Measurements from ENCODE around the gene SNAI1.
"Not testable (repeated sequence)": the region's sequence is repeated elsewhere in the genome, so short reads cannot be mapped to it uniquely, and the experiment has no call there.

The SNAI1 gene

GRCh38 chr20:49965781-49966305 lies 16.9 kb upstream of the SNAI1 start:
- Histone ChIP-seq H3K4me1 (ENCODE audit: control insufficient read depth in 1 of 2, insufficient read depth in 2 of 2, low read length in 2 of 2) (peaks cover 0 to 4% of the 10 kb centered on the region in 2 donors), H3K9me3 (ENCODE audit: control insufficient read depth in 1 of 2, low read length in 2 of 2) (no peaks in the 10 kb centered on the region), H3K36me3 (ENCODE audit: control insufficient read depth in 1 of 2, insufficient read depth in 2 of 2, low read length in 2 of 2) (peaks cover 0 to 5% of the 10 kb centered on the region in 2 donors), H3K27ac (ENCODE audit: low read length) (no peak overlapping the region), H3K4me3 (ENCODE audit: low read depth in 1 of 2, low read length in 2 of 2) (no peak overlapping the region), H3K27me3 (ENCODE audit: low read depth, low read length) (no peaks in the 10 kb centered on the region)

GRCh38 chr20:49966861-49967260 lies 15.9 kb upstream of the SNAI1 start:
- H3K27ac ChIP-seq (ENCODE audit: low read length): no peak overlapping the region
- H3K9me3 ChIP-seq (ENCODE audit: control insufficient read depth in 1 of 2, low read length in 2 of 2): no peaks in the 10 kb centered on the region
- H3K4me3 ChIP-seq (ENCODE audit: low read depth in 1 of 2, low read length in 2 of 2): no peak overlapping the region
- H3K4me1 ChIP-seq (ENCODE audit: control insufficient read depth in 1 of 2, insufficient read depth in 2 of 2, low read length in 2 of 2): peaks cover 0 to 4% of the 10 kb centered on the region in 2 donors
- peaks cover 0 to 5% of the 10 kb centered on the region in 2 donors for H3K36me3 ChIP-seq (ENCODE audit: control insufficient read depth in 1 of 2, insufficient read depth in 2 of 2, low read length in 2 of 2)
- no peaks in the 10 kb centered on the region for H3K27me3 ChIP-seq (ENCODE audit: low read depth, low read length)

GRCh38 chr20:49969234-49969633 lies 13.5 kb upstream of the SNAI1 start:
- H3K36me3 ChIP-seq (ENCODE audit: control insufficient read depth in 1 of 2, insufficient read depth in 2 of 2, low read length in 2 of 2): peaks cover 0 to 5% of the 10 kb centered on the region in 2 donors
- no peaks in the 10 kb centered on the region for H3K9me3 ChIP-seq (ENCODE audit: control insufficient read depth in 1 of 2, low read length in 2 of 2)
- no peak overlapping the region for H3K4me3 ChIP-seq (ENCODE audit: low read depth in 1 of 2, low read length in 2 of 2)
- peaks cover 0 to 4% of the 10 kb centered on the region in 2 donors for H3K4me1 ChIP-seq (ENCODE audit: control insufficient read depth in 1 of 2, insufficient read depth in 2 of 2, low read length in 2 of 2)
- no peaks in the 10 kb centered on the region for H3K27me3 ChIP-seq (ENCODE audit: low read depth, low read length)
- H3K27ac ChIP-seq (ENCODE audit: low read length): no peak overlapping the region

- H3K4me3 ChIP-seq (ENCODE audit: low read depth in 1 of 2, low read length in 2 of 2): no peak overlapping the region
- H3K9me3 ChIP-seq (ENCODE audit: control insufficient read depth in 1 of 2, low read length in 2 of 2): no peaks in the 10 kb centered on the region
- peaks cover 0 to 4% of the 10 kb centered on the region in 2 donors for H3K4me1 ChIP-seq (ENCODE audit: control insufficient read depth in 1 of 2, insufficient read depth in 2 of 2, low read length in 2 of 2)
- H3K36me3 ChIP-seq (ENCODE audit: control insufficient read depth in 1 of 2, insufficient read depth in 2 of 2, low read length in 2 of 2): peaks cover 0 to 5% of the 10 kb centered on the region in 2 donors
- no peak overlapping the region for H3K27ac ChIP-seq (ENCODE audit: low read length)
- no peaks in the 10 kb centered on the region for H3K27me3 ChIP-seq (ENCODE audit: low read depth, low read length)
Measured at GRCh38 chr20:49969946-49970345, 12.8 kb upstream of the SNAI1 start.

GRCh38 chr20:49970498-49970897 lies 12.3 kb upstream of the SNAI1 start:
- no peak overlapping the region for H3K4me3 ChIP-seq (ENCODE audit: low read depth in 1 of 2, low read length in 2 of 2)

GRCh38 chr20:49973981-49974380 lies 8.8 kb upstream of the SNAI1 start:
- no peaks in the 10 kb centered on the region for H3K27me3 ChIP-seq (ENCODE audit: low read depth, low read length)
- H3K27ac ChIP-seq (ENCODE audit: low read length): no peak overlapping the region
- no peaks in the 10 kb centered on the region for H3K36me3 ChIP-seq (ENCODE audit: control insufficient read depth in 1 of 2, insufficient read depth in 2 of 2, low read length in 2 of 2)
- H3K4me1 ChIP-seq (ENCODE audit: control insufficient read depth in 1 of 2, insufficient read depth in 2 of 2, low read length in 2 of 2): peaks cover under 1 to 2% of the 10 kb centered on the region in 2 donors
- H3K4me3 ChIP-seq (ENCODE audit: low read depth in 1 of 2, low read length in 2 of 2): no peak overlapping the region
- H3K9me3 ChIP-seq (ENCODE audit: control insufficient read depth in 1 of 2, low read length in 2 of 2): no peaks in the 10 kb centered on the region

More at GRCh38 chr20:49970498-49970897, 12.3 kb upstream of the SNAI1 start:
- no peak overlapping the region for H3K27ac ChIP-seq (ENCODE audit: low read length)
- H3K9me3 ChIP-seq (ENCODE audit: control insufficient read depth in 1 of 2, low read length in 2 of 2): no peaks in the 10 kb centered on the region
- H3K27me3 ChIP-seq (ENCODE audit: low read depth, low read length): no peaks in the 10 kb centered on the region
- H3K36me3 ChIP-seq (ENCODE audit: control insufficient read depth in 1 of 2, insufficient read depth in 2 of 2, low read length in 2 of 2): peaks cover 0 to 4% of the 10 kb centered on the region in 2 donors
- peaks cover 0 to 4% of the 10 kb centered on the region in 2 donors for H3K4me1 ChIP-seq (ENCODE audit: control insufficient read depth in 1 of 2, insufficient read depth in 2 of 2, low read length in 2 of 2)

- no peak overlapping the region for H3K27ac ChIP-seq (ENCODE audit: low read length)
- H3K9me3 ChIP-seq (ENCODE audit: control insufficient read depth in 1 of 2, low read length in 2 of 2): no peaks in the 10 kb centered on the region
- H3K36me3 ChIP-seq (ENCODE audit: control insufficient read depth in 1 of 2, insufficient read depth in 2 of 2, low read length in 2 of 2): no peaks in the 10 kb centered on the region
- H3K4me3 ChIP-seq (ENCODE audit: low read depth in 1 of 2, low read length in 2 of 2): no peak overlapping the region
- peaks cover 0 to 6% of the 10 kb centered on the region in 2 donors for H3K4me1 ChIP-seq (ENCODE audit: control insufficient read depth in 1 of 2, insufficient read depth in 2 of 2, low read length in 2 of 2)
- H3K27me3 ChIP-seq (ENCODE audit: low read depth, low read length): no peaks in the 10 kb centered on the region
Measured at GRCh38 chr20:49976542-49976941, 6.2 kb upstream of the SNAI1 start.

GRCh38 chr20:49977740-49978139 lies 5.0 kb upstream of the SNAI1 start:
- peaks cover 0 to 12% of the 10 kb centered on the region in 2 donors for H3K4me1 ChIP-seq (ENCODE audit: control insufficient read depth in 1 of 2, insufficient read depth in 2 of 2, low read length in 2 of 2)
- not testable (repeated sequence) for H3K36me3 ChIP-seq (ENCODE audit: control insufficient read depth in 1 of 2, insufficient read depth in 2 of 2, low read length in 2 of 2); H3K4me3 ChIP-seq (ENCODE audit: low read depth in 1 of 2, low read length in 2 of 2); H3K27me3 ChIP-seq (ENCODE audit: low read depth, low read length); H3K9me3 ChIP-seq (ENCODE audit: control insufficient read depth in 1 of 2, low read length in 2 of 2); H3K27ac ChIP-seq (ENCODE audit: low read length)

GRCh38 chr20:49978685-49979029 lies 4.1 kb upstream of the SNAI1 start:
- H3K4me1 ChIP-seq (ENCODE audit: control insufficient read depth in 1 of 2, insufficient read depth in 2 of 2, low read length in 2 of 2): peaks cover 0 to 19% of the 10 kb centered on the region in 2 donors
- H3K9me3 ChIP-seq (ENCODE audit: control insufficient read depth in 1 of 2, low read length in 2 of 2): no peaks in the 10 kb centered on the region
- H3K27me3 ChIP-seq (ENCODE audit: low read depth, low read length): no peaks in the 10 kb centered on the region
- H3K27ac ChIP-seq (ENCODE audit: low read length): no peak overlapping the region
- H3K4me3 ChIP-seq (ENCODE audit: low read depth in 1 of 2, low read length in 2 of 2): no peak overlapping the region
- no peaks in the 10 kb centered on the region for H3K36me3 ChIP-seq (ENCODE audit: control insufficient read depth in 1 of 2, insufficient read depth in 2 of 2, low read length in 2 of 2)

- Histone ChIP-seq H3K27ac (ENCODE audit: low read length) (no peak overlapping the region), H3K27me3 (ENCODE audit: low read depth, low read length) (no peaks in the 10 kb centered on the region), H3K36me3 (ENCODE audit: control insufficient read depth in 1 of 2, insufficient read depth in 2 of 2, low read length in 2 of 2) (no peaks in the 10 kb centered on the region), H3K9me3 (ENCODE audit: control insufficient read depth in 1 of 2, low read length in 2 of 2) (no peaks in the 10 kb centered on the region), H3K4me1 (ENCODE audit: control insufficient read depth in 1 of 2, insufficient read depth in 2 of 2, low read length in 2 of 2) (peaks cover 0 to 19% of the 10 kb centered on the region in 2 donors), H3K4me3 (ENCODE audit: low read depth in 1 of 2, low read length in 2 of 2) (peak overlapping the region; percentile 21 to 50)
Measured at GRCh38 chr20:49979030-49979832, 3.5 kb upstream of the SNAI1 start.

- Histone ChIP-seq H3K27ac (ENCODE audit: low read length) (no peak overlapping the region), H3K4me1 (ENCODE audit: control insufficient read depth in 1 of 2, insufficient read depth in 2 of 2, low read length in 2 of 2) (peaks cover 0 to 19% of the 10 kb centered on the region in 2 donors), H3K36me3 (ENCODE audit: control insufficient read depth in 1 of 2, insufficient read depth in 2 of 2, low read length in 2 of 2) (no peaks in the 10 kb centered on the region), H3K4me3 (ENCODE audit: low read depth in 1 of 2, low read length in 2 of 2) (no peak overlapping the region), H3K27me3 (ENCODE audit: low read depth, low read length) (no peaks in the 10 kb centered on the region), H3K9me3 (ENCODE audit: control insufficient read depth in 1 of 2, low read length in 2 of 2) (no peaks in the 10 kb centered on the region)
Measured at GRCh38 chr20:49980140-49981008, 2.4 kb upstream of the SNAI1 start.

All from muscle layer of duodenum (tissue), 2 donors.